HPDE6-E6E7 (cell line): ENCODE results near the gene EPHA1.

Experiments used
- DNase-seq: peaks from one replicate; pipeline ENCODE4 v3.0.0; 2011; ENCODE audit warnings: missing footprints; ENCODE audit errors: extremely low spot score

The EPHA1 gene

DNA sequence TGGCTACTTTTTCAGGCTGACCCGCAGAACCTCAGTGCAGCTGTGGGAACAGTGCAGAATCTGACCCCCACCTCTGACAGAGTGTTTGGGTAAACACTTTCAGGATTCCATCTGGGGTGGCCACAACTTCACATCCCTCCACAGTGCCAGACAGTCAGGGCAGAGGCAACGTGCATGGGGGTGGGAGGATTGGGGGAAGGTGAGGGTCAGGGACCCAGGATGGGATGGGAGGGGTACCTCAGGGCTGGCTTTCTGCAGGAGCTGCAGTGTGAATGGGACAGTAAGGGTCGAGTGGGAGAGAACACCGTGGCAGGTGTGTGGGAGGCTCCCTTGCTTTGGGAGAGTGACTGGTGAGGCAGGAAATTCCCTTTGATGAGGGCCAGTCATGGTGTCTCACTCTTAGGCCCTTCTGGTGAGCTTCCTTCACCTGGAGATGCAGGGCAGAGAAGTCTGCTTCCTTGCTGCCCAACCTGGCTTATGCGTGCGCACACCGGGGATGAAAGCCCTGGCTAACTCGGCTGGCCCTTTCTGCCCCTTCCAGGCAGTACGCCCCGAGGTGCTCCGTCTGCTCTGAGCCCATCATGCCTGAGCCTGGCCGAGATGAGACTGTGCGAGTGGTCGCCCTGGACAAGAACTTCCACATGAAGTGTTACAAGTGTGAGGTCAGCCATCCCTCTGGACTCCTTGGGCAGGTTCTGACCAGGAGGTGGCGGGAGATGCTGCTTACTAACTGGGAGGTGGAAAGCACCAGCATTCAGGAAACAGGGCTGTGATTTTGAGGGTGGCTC lies 19.1 kb downstream of the EPHA1 start:
- no peak for DNase-seq

DNA sequence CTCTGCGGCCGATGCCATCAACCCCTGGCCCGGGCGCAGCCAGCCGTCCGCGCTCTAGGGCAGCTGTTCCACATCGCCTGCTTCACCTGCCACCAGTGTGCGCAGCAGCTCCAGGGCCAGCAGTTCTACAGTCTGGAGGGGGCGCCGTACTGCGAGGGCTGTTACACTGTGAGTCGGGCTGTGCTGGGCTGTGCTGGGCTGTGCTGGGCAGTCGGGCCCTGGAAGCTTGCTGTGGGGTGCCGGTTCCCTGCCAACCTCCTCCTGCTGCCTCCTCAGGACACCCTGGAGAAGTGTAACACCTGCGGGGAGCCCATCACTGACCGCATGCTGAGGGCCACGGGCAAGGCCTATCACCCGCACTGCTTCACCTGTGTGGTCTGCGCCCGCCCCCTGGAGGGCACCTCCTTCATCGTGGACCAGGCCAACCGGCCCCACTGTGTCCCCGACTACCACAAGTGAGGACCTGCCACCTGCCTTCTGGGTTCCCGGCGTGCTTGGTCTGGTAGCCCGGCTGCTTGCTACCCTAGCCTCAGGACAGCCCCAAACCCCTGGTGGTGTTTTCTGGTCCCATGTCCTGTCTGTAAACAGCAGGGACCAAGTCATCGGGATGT lies 20.1 kb downstream of the EPHA1 start:
- no peak for DNase-seq

DNA sequence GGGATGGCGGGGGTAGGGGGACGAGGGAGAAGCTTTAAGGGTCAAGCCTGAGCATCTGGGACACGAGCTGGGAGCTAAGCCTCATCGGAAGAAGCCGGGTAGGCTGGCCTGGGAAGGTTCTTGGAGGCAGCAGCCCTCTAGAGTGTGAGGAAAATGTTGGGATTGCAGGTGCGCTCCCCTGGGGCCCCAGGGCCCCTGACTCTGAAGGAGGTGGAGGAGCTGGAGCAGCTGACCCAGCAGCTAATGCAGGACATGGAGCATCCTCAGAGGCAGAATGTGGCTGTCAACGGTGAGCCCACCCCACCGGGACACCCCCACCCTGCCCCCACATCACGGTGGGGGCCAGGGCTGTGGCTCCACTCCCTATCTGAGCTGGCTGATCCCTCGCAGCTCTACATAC lies 20.6 kb downstream of the EPHA1 start:
- no peak for DNase-seq

DNA sequence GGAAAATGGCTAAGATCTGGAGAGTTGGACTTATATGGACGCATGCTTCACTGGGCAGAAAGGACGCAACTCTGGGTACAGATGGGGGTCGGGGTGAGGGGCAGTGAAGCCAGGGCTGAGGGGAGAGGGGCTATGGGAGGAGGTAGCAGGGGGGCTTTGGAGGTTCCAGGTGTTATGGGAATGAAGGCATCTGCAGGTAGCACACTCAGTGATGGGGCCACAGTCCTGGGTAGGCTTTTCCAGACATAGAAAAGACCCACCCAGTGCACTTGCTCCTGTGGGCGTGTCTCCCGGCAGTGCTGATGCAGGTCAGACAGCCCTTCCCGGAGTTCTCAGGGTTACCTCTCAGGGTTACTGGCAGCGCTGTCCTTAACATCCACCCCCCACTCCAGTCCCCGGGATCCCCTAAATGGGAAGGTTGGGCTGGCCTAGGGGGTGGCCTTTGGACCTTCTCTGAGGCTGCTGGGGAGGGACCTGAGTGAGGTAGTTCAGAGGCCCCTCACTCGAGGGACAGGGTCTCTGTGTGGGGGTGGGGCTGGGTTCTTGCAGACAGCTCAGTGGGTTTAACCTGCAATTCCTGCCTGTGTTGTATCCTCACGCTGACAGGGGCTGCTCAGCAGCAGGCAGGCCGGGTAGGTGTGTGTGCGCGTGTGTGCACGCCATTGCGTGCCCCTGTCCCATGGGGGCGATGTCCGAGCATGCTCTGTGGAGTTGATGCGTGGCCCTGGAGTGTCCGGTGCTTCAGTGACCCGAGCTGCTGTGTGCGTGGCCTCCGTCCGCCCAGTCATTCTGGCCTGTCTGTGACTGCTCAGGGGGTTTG lies 21.3 kb downstream of the EPHA1 start:
- DNase-seq = no peak

DNA sequence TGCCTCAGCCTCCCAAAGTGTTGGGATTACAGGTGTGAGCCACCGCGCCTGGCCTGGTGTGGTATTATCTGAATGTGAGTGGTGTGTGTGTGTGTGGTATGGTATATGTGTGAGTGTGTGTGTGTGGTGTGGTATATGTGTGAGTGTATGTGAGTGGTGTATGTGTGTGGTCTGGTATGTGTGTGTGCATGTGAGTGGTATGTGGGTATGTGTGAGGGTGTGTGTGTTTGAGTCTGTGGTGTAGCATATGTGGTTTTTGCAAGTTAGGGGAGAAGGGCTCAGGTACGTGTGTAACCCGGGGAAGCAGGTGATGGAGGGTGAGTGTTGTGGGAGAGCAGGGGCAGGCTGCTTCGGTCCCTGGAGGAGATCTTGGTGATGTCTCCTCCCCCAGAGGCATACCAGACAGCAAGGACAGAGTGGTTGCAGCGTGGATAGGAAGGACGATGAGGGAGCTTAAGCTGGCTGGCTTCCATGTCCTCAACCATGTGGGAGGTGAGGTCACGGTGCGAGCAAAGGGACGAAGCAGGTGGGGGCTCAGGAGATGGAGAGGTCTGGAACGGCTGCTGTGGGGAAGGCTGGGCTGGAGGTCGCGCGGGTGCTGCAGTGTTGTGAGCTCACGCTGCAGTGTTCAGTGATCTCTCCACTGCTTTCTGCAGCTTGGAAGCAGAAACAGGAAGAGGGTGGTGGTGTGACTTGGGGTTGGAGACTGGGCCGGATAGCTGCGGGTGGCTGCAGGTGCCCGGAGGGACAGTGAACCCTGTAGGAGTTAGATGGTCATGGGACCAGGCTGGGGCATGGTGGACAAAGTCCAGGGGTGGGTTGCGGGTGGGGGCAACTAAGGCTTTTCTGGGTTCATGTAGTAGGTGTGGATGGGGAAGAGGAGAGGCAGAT lies 22.5 kb downstream of the EPHA1 start:
- DNase-seq = no peak

DNA sequence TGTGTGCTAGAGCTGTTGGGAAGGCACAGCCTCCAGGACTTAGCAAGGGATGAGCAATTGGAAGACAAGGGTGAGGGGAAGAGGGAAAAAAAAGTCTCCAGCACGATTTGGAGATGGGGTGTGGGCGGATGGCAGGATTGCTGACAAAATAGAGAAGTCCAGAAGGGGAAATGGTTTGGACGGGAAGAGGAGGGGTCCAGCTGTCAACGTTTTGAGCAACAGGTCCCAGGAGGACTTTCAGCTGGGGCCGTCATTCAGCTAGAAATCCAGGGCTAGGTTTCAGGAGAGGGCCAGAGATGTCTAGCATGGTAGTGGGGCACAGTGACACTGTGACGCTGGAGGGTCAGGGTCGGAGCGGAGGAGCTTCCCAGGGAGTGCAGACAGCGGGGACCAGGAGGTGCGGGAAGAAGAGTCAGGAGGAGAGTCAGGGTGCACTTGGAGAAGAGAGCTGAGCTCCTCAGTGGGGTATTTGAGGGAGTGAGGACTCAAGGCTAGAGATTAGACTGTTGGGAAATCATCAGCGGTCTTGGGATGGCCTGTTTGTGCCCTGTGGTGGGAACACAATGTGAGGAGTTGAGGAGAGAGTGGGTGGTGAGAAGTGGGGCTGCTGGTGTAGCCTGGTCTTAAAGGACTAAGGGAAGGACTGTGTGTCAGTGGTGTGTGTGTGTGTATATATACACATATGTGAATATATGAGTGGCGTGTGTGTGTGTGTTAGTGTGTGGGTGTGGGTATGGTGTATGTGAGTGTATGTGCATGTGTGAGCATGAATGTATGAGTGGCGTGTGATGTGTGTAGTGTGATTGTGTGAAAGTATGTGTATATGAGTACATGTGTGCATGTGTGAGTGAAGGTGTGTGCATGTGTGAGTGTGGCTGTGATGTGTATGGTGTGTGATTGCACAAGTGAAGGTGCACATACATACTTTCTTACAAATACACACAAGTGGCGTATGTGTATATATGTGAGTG lies 23.7 kb downstream of the EPHA1 start:
- DNase-seq = no peak

DNA sequence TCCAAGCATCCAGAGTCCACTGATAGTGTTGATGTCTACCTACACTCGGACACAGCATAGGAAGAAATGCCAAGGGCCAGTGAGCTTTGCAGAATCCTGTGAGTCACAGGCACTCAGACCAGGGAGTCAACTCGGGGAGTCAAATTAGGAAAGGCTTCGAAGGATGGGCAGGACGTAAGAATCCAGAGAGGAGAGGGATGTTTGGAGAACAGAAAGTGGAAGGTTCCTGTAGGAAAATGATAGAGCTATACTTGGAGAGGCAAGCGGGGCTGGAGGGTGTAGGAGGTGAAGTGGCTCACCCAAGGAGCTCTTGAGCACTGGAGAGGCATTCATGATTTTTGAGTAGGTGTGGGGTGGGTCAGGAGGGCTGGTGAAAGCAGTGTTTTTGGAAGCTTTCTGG lies 24.5 kb downstream of the EPHA1 start:
- no peak for DNase-seq

DNA sequence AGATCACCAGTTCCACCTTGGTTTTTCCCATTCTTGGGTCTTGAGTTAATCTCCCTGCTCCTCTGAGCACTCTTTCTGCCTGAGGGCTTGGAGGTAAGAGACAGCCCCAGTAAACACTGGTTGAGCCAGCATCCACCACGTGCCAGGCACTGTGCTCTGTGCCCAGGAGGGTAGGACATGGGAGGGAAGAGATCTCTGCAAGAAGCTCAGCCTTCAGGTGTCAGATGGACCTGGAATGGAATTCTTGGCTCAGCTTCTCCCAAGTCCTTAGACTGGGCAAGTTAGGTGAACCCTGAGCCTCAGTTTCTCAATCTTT lies 25.1 kb downstream of the EPHA1 start:
- no peak for DNase-seq

DNA sequence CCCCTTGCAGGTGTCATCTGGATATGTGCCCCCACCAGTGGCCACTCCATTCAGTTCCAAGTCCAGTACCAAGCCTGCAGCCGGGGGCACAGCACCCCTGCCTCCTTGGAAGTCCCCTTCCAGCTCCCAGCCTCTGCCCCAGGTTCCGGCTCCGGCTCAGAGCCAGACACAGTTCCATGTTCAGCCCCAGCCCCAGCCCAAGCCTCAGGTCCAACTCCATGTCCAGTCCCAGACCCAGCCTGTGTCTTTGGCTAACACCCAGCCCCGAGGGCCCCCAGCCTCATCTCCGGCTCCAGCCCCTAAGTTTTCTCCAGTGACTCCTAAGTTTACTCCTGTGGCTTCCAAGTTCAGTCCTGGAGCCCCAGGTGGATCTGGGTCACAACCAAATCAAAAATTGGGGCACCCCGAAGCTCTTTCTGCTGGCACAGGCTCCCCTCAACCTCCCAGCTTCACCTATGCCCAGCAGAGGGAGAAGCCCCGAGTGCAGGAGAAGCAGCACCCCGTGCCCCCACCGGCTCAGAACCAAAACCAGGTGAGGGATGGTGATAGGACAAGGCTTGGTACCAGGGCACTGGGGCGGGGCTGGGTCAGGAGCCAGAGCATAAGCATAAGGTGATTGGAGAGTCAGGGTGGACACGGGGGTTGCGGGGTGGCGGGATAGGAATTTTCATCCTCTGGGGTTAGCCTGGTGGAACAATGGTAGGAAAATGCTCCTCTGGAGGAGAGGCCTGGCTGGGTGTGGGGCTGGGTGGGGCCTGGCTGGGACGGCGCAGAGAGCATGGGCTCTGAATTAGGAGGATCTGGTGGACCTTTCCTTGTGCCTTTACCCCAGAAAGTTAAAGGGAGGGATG lies 25.6 kb downstream of the EPHA1 start:
- DNase-seq = no peak

DNA sequence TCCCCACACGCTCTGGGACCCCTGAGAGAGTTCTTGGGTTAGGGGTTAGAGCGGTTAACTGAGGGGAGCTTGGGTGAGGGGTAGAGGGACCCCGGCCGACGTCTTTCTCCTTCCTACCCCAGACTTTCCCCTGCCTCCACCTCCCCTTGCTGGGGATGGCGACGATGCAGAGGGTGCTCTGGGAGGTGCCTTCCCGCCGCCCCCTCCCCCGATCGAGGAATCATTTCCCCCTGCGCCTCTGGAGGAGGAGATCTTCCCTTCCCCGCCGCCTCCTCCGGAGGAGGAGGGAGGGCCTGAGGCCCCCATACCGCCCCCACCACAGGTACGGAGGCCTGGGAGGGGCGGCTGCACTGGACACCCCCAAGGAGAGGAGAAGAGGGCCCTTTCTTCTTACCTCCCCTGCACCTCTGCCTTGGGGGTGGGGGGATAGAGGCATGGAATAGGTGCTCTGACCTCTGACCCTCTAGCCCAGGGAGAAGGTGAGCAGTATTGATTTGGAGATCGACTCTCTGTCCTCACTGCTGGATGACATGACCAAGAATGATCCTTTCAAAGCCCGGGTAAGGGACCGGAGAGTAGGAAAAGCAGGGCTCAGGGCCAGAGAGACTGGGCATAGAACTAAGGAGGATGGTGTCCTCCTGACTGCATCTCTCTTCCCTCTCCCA lies 26.4 kb downstream of the EPHA1 start:
- no peak for DNase-seq

DNA sequence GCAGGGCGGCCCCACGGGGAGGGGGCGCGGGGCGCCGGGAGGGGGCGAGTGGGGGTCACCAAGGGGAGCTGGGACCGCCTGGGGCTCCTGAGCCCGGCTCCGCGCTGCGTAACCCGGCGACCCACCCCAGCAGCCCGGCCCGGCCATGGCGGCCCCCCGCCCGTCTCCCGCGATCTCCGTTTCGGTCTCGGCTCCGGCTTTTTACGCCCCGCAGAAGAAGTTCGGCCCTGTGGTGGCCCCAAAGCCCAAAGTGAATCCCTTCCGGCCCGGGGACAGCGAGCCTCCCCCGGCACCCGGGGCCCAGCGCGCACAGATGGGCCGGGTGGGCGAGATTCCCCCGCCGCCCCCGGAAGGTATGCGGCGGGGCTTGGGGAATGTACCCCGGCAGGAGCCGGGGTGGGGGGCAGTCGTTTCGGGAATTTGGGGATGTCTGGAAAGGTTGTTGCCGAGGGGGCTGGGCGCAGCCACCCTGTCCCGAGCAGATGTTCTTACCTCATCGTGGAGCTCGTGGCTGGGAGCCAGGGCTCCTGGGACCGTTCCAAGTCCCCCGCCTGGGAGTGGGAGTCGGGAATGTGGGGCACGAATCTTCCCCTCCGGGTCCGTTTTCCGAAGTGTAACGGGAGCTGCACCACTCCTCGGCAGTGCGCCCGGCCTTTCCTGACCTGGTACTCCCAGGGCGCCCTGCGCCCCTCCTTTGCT lies 27.1 kb downstream of the EPHA1 start:
- DNase-seq = no peak

DNA sequence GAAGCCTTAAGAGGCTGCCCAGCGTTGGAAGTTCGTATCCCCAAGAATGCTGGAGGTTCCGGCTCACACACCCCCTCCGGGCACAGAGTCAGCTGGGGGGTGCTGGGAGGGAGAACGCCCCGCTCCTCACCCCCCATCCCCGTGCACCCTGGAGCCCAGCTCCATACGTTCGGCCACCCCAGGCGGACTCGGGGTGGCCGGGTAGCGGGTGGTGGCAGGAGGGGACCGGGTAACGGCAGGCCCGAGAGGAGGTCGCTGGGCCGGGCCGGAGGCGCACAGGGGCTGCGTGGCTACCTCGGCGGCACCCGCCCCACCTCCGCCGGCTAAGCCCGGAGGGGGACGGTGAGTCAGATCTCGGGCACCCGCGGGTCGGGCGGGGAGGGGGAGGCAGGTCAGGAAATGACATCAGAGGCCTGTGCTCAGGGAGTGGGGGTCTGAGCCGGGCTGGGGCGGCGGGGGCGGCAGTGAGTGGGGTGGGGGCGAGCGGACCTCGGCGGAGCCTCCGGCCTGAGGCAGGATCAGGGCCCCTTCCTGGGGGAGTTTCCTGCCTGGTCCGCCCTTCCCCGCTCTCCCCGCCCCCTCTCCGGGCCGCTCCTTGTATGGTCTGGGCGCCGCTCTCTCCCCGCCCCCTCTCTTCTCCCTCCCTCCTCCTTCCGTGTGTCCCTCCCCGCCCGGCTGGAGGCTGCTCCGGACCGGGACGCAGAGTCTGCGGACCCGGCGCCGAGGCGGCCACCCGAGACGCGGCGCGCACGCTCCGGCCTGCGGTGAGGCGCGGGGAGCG lies 27.8 kb downstream of the EPHA1 start, which contains the start of gene ZYX:
Gene ZYX, plus strand, starts transcription at position 700 of the 781 bp plus-strand sequence. CDS start 227 bp downstream, outside the sequence.
- DNase-seq = peak; percentile 91

DNA sequence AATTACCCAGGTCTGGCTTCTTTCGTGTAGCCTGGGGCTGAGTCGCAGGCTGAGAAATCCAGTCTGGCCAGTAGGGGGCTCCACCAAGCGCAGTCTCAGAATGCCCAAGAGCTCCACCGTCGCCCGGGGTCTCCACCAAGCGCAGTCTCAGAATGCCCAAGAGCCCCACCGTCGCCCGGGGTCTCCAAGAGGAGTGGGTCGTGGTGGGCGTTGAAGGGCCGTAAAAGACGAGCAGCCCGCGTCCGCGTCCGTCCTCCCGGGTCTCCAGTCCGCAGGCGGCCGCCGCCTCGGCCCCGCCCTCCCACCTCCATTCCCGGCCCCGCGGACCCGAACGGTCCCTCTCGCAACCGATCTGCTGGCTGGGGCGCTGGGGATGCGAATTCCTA lies 28.4 kb downstream of the EPHA1 start:
- DNase-seq = no peak

DNA sequence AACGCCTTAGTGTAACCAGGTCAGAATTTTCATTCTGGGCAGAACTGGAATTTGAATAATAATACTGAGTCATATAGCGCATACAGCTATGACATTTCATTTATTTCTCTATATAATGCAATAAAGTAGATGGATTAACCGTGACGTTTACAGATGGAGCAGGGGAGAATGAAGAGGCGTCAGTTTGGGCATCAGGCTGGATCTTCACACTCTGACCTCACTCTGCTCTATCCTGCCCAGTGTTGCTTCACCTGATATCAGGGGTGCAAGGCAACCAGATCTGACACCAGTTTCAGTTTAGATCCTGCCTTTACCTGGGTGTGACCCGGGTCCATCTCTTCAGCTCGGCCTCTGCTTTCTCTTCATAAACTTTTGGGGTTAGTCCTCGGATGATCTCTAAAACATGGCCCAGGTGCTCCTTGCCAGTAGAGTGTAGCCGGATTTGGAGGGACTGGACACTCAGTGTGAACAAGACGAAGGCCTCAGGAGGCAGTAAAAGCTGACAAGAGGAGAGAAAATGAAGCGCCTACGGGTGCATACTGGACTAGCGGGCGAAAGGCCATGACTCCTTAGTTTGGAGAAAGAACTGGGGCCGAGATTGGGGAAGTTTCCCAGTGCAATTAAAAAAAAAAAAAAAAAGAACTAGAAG lies 28.9 kb downstream of the EPHA1 start:
- no peak for DNase-seq

DNA sequence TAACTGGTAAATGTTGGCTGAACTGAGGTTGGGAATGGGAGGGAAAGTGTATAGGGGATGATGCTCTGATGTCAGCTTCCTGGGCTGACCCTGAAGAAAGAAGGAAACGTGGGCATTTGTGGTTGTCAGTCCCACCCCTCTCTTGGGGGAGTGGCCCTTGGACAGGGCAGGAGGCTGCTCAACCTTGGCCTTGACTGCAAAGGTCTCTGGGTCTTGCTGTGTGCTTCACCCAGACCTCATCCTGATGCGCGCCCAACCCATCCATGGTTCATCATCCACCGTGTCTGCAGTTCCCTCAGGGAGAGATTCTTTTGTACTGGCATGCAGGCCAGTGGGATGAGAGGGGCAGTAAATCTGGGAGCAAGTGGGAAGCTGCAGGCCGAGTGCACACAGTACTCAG lies 32.3 kb downstream of the EPHA1 start:
- no peak for DNase-seq

DNA sequence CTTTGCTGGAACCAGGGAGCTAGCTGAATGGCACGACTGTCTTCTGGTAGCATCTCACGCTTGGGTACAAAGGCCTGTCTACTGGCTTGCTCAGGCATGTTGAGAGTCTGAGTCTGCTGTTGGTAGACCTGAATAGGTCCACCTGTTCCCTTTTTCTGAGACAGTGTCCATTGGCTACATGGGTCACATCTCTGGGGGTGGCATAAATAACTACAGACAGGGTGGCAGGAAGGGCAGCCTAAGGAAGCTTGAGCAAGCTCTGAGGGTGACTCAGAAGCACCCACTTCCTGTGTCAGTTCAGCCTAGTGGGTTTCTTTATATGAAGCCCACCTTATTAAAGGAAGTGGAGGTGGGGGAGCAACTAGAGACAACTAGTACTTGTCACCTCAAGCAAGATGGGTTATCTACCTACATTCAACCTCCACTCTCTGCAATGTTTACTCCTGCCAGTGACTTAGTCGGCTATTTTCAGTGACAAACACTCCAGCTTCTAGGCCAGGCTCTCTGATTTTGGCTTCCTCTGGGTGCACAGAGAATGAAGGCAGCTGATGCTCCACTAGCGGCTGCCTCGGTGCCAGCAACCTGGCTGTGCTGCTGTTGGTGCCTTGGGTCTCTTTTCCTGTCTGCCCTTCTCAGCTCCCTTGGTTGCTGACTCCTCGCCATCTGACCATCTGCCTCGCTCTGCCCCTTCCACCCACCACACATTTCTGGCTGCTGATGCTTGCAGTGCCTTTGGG lies 33.2 kb downstream of the EPHA1 start:
- no peak for DNase-seq
